Mesendoderm (in vitro differentiated cells): Measurements from ENCODE around the gene CASZ1.

Experiments
- DNase-seq: peaks from one replicate; pipeline ENCODE4 v3.0.0; 2013
- H2AK5ac ChIP-seq: 2 replicates; pipeline ENCODE4 v1.6.1; 2013; ENCODE audit warnings: low read length, inconsistent platforms
- H2BK120ac ChIP-seq: 2 replicates; pipeline ENCODE4 v1.6.1; 2013; ENCODE audit warnings: low read depth, mild to moderate bottlenecking, low read length, moderate library complexity, mixed read lengths
- H2BK15ac ChIP-seq: replicated peaks from 2 replicates; pipeline ENCODE4 v1.6.1; 2013; ENCODE audit warnings: low read depth, mild to moderate bottlenecking, moderate library complexity
- H2BK5ac ChIP-seq: 2 replicates; pipeline ENCODE4 v1.6.1; 2013; ENCODE audit warnings: low read length, inconsistent platforms
- H3K18ac ChIP-seq: 2 replicates; pipeline ENCODE4 v1.6.1; 2013; ENCODE audit warnings: mild to moderate bottlenecking, low read length, mixed read lengths
- H3K23ac ChIP-seq: one replicate; pipeline ENCODE4 v1.6.1; 2013; ENCODE audit warnings: low read length
- H3K27ac ChIP-seq: 2 replicates; pipeline ENCODE4 v1.5.1; 2013; ENCODE audit warnings: low read depth, mild to moderate bottlenecking, inconsistent platforms, low read length, moderate library complexity
- H3K27me3 ChIP-seq: 2 replicates; pipeline ENCODE4 v1.6.1; 2013; ENCODE audit warnings: low read length, control low read depth, mild to moderate bottlenecking, inconsistent platforms; ENCODE audit not compliant: insufficient read depth, poor library complexity
- H3K36me3 ChIP-seq: 2 replicates; pipeline ENCODE4 v1.6.1; 2013; ENCODE audit warnings: low read length, inconsistent platforms; ENCODE audit not compliant: control insufficient read depth, insufficient read depth
- H3K4ac ChIP-seq: one replicate; pipeline ENCODE4 v1.6.1; 2013; ENCODE audit warnings: low read depth, mild to moderate bottlenecking, low read length, moderate library complexity
- H3K4me1 ChIP-seq: 2 replicates; pipeline ENCODE4 v1.6.1; 2013; ENCODE audit warnings: low read depth, low read length, inconsistent platforms; ENCODE audit not compliant: control insufficient read depth
- H3K4me2 ChIP-seq: 2 replicates; pipeline ENCODE4 v1.6.1; 2013; ENCODE audit warnings: low read length
- H3K4me3 ChIP-seq: 2 replicates; pipeline ENCODE4 v1.5.1; 2013; ENCODE audit warnings: mild to moderate bottlenecking, low read length
- H3K56ac ChIP-seq: one replicate; pipeline ENCODE4 v1.6.1; 2013; ENCODE audit warnings: low read length
- H3K79me1 ChIP-seq: 2 replicates; pipeline ENCODE4 v1.6.1; 2013; ENCODE audit warnings: low read length, inconsistent platforms
- H3K79me2 ChIP-seq: 2 replicates; pipeline ENCODE4 v1.6.1; 2013; ENCODE audit warnings: mild to moderate bottlenecking, low read length; ENCODE audit not compliant: control insufficient read depth, insufficient read depth
- H3K9ac ChIP-seq: 2 replicates; pipeline ENCODE4 v1.6.1; 2013; ENCODE audit warnings: low read length, inconsistent platforms
- H4K5ac ChIP-seq: one replicate; pipeline ENCODE4 v1.6.1; 2013; ENCODE audit warnings: low read length
- H4K8ac ChIP-seq: one replicate; pipeline ENCODE4 v1.6.1; 2013; ENCODE audit warnings: low read depth, mild to moderate bottlenecking, control low read depth, low read length, moderate library complexity
- WGBS: extraction: QIAGEN DNeasy Blood & Tissue Kit; methylation state at CpG from one replicate; pipeline ENCODE4 v1.1.7; 2013; ENCODE audit warnings: low lambda C conversion rate, missing lambda C conversion rate; ENCODE audit not compliant: insufficient coverage; ENCODE audit errors: extremely low coverage; 5-methylcytosine and 5-hydroxymethylcytosine counted together

The CASZ1 gene

GRCh38 chr1:10659646-10660540 is 136.6 kb downstream of the CASZ1 start:
- H4K8ac ChIP-seq = no peak overlapping the region
- no peak overlapping the region for H3K9ac ChIP-seq

GRCh38 chr1:10659218-10659617 is 137.2 kb downstream of the CASZ1 start:
- no peak for DNase-seq
- no peak overlapping the region for H3K56ac ChIP-seq
- no peak overlapping the region for H3K4me2 ChIP-seq
- no peaks in the 10 kb centered on the region for H3K79me2 ChIP-seq
- no peaks in the 10 kb centered on the region for H3K79me1 ChIP-seq
- H2BK15ac ChIP-seq = no peak overlapping the region
- H2BK5ac ChIP-seq = no peak overlapping the region
- no peak overlapping the region for H4K5ac ChIP-seq
- H3K9ac ChIP-seq = no peak overlapping the region
- H3K18ac ChIP-seq = no peak overlapping the region
- no peak overlapping the region for H2BK120ac ChIP-seq
- no peaks in the 10 kb centered on the region for H3K27me3 ChIP-seq
- H3K23ac ChIP-seq = no peak overlapping the region
- no CpG with 5 or more reads among the region's 18 CpGs for WGBS
- no peak overlapping the region for H4K8ac ChIP-seq
- no peak overlapping the region for H3K4me3 ChIP-seq
- H2AK5ac ChIP-seq = no peak overlapping the region
- H3K27ac ChIP-seq = no peak overlapping the region
- H3K4ac ChIP-seq = no peak overlapping the region
- no peaks in the 10 kb centered on the region for H3K36me3 ChIP-seq
- H3K4me1 ChIP-seq = no peaks in the 10 kb centered on the region

More at GRCh38 chr1:10659646-10660540, 136.6 kb downstream of the CASZ1 start:
- Histone ChIP-seq H4K5ac (no peak overlapping the region), H3K56ac (no peak overlapping the region), H3K4ac (no peak overlapping the region), H2BK15ac (no peak overlapping the region), H3K79me1 (no peaks in the 10 kb centered on the region), H3K18ac (no peak overlapping the region), H3K4me1 (no peaks in the 10 kb centered on the region), H3K4me3 (no peak overlapping the region), H3K23ac (no peak overlapping the region), H3K79me2 (no peaks in the 10 kb centered on the region), H2BK120ac (no peak overlapping the region), H3K27ac (no peak overlapping the region), H2AK5ac (no peak overlapping the region), H3K36me3 (no peaks in the 10 kb centered on the region), H2BK5ac (no peak overlapping the region), H3K4me2 (no peak overlapping the region), H3K27me3 (no peaks in the 10 kb centered on the region)
- no peak for DNase-seq
- WGBS = no CpG with 5 or more reads among the region's 52 CpGs

GRCh38 chr1:10658396-10659066 is 137.9 kb downstream of the CASZ1 start:
- H2AK5ac ChIP-seq = no peak overlapping the region
- no peak overlapping the region for H3K18ac ChIP-seq
- no peaks in the 10 kb centered on the region for H3K27me3 ChIP-seq
- H3K4ac ChIP-seq = no peak overlapping the region
- no peak overlapping the region for H3K9ac ChIP-seq
- H3K4me3 ChIP-seq = no peak overlapping the region
- H2BK120ac ChIP-seq = no peak overlapping the region
- H3K4me2 ChIP-seq = no peak overlapping the region
- WGBS = no CpG with 5 or more reads among the region's 19 CpGs
- no peak overlapping the region for H4K5ac ChIP-seq
- H3K79me1 ChIP-seq = no peaks in the 10 kb centered on the region
- DNase-seq = no peak
- no peaks in the 10 kb centered on the region for H3K36me3 ChIP-seq
- no peak overlapping the region for H3K56ac ChIP-seq
- H3K79me2 ChIP-seq = no peaks in the 10 kb centered on the region
- H2BK15ac ChIP-seq = no peak overlapping the region
- no peak overlapping the region for H2BK5ac ChIP-seq
- no peak overlapping the region for H3K27ac ChIP-seq
- no peak overlapping the region for H4K8ac ChIP-seq
- no peaks in the 10 kb centered on the region for H3K4me1 ChIP-seq
- no peak overlapping the region for H3K23ac ChIP-seq

GRCh38 chr1:10657088-10657847 is 139.2 kb downstream of the CASZ1 start:
- H3K9ac ChIP-seq = no peak overlapping the region
- H3K79me1 ChIP-seq = no peaks in the 10 kb centered on the region
- no peak overlapping the region for H2BK5ac ChIP-seq
- no peak overlapping the region for H3K23ac ChIP-seq
- H3K56ac ChIP-seq = no peak overlapping the region
- no peak overlapping the region for H2AK5ac ChIP-seq
- no peak overlapping the region for H3K4ac ChIP-seq
- H3K27ac ChIP-seq = no peak overlapping the region
- no peak overlapping the region for H3K4me2 ChIP-seq
- H3K27me3 ChIP-seq = no peaks in the 10 kb centered on the region
- H3K18ac ChIP-seq = no peak overlapping the region
- no CpG with 5 or more reads among the region's 29 CpGs for WGBS
- H3K4me1 ChIP-seq = no peaks in the 10 kb centered on the region
- no peak for DNase-seq
- H4K8ac ChIP-seq = no peak overlapping the region
- no peaks in the 10 kb centered on the region for H3K36me3 ChIP-seq
- no peak overlapping the region for H2BK120ac ChIP-seq
- H4K5ac ChIP-seq = no peak overlapping the region
- no peak overlapping the region for H3K4me3 ChIP-seq
- H2BK15ac ChIP-seq = no peak overlapping the region
- no peaks in the 10 kb centered on the region for H3K79me2 ChIP-seq

- no peak for DNase-seq
- Histone ChIP-seq H3K79me2 (no peaks in the 10 kb centered on the region), H3K79me1 (no peaks in the 10 kb centered on the region), H3K4me2 (no peak overlapping the region), H4K8ac (no peak overlapping the region), H3K4me3 (no peak overlapping the region), H3K9ac (no peak overlapping the region), H3K27ac (no peak overlapping the region), H3K36me3 (no peaks in the 10 kb centered on the region), H3K27me3 (no peaks in the 10 kb centered on the region), H2BK5ac (no peak overlapping the region), H4K5ac (no peak overlapping the region), H2BK120ac (no peak overlapping the region), H3K56ac (no peak overlapping the region), H3K4ac (no peak overlapping the region), H3K4me1 (no peaks in the 10 kb centered on the region), H3K18ac (no peak overlapping the region), H2AK5ac (no peak overlapping the region), H2BK15ac (no peak overlapping the region), H3K23ac (no peak overlapping the region)
- WGBS = no CpG with 5 or more reads among the region's 15 CpGs
Measured at GRCh38 chr1:10656431-10656830, 140.0 kb downstream of the CASZ1 start.
